HL-60 (cell line): ENCODE measurements around the gene CCDC174.

Source experiments
- DNase-seq, 2 experiments: peaks; one replicate each; pipeline ENCODE4 v3.0.0-alpha.2; 2010 to 2020; ENCODE audit warnings: low read depth in 1 of 2, low spot score in 1 of 2
- H3K27ac ChIP-seq: fragments of 250-450 bp; sonication (Bioruptor Pico); replicated peaks from 2 replicates; pipeline ENCODE4 v1.5.1; 2020; ENCODE audit warnings: mild to moderate bottlenecking, moderate library complexity
- H3K27me3 ChIP-seq: fragments of 250-450 bp; sonication (Bioruptor Pico); 2 replicates; pipeline ENCODE4 v1.5.1; 2021; ENCODE audit warnings: mild to moderate bottlenecking, moderate library complexity; ENCODE audit not compliant: insufficient read depth, poor library complexity, severe bottlenecking
- H3K4me3 ChIP-seq: replicated peaks from 2 replicates; pipeline ENCODE4 v1.5.1; 2011; ENCODE audit warnings: mild to moderate bottlenecking, control low read depth, low read length; ENCODE audit not compliant: insufficient read depth
- GABPA ChIP-seq: IDR thresholded peaks from 2 replicates; pipeline ENCODE4 v1.6.1; 2012; ENCODE audit warnings: low read depth
- POLR2AphosphoS5 ChIP-seq: IDR thresholded peaks from 2 replicates; pipeline ENCODE4 v1.6.1; 2012; ENCODE audit warnings: low read depth
- SPI1 ChIP-seq: IDR thresholded peaks from 2 replicates; pipeline ENCODE4 v1.6.1; 2012; ENCODE audit warnings: low read depth, mild to moderate bottlenecking, borderline replicate concordance
- TF ChIP-seq, protein P1 (sequence below): IDR thresholded peaks from 2 replicates; pipeline ENCODE4 v1.6.1; 2012; ENCODE audit warnings: low read depth; ENCODE audit not compliant: insufficient replicate concordance
- TF ChIP-seq, protein P2 (sequence below): IDR thresholded peaks from one replicate; pipeline ENCODE4 v1.5.1; 2011; ENCODE audit warnings: low read length, control low read depth, inconsistent platforms; ENCODE audit not compliant: insufficient read depth

The CCDC174 gene

DNA sequence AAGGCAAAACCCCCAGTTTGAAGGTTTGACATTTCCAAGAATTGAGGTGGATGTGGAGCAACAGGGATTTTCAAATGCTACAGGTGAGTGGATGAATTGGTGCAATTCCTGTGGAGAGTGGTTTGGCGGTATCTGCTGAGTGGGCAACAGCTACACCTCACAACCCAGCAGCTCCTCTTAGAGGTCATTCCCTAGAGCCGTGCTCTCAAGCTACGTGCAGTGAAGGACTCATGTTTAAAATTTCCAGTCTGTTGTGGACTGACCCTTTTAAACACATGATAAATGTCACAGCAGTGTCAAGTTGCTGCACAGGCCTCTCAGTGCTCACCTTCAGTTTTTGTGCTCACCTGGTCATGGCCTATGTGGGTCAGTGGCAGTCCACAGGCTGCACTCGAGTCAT is 32.9 kb downstream of the CCDC174 start:
- TF ChIP-seq GABPA (no peak), SPI1 (no peak), POLR2AphosphoS5 (no peak)
- TF ChIP-seq, protein P1, sequence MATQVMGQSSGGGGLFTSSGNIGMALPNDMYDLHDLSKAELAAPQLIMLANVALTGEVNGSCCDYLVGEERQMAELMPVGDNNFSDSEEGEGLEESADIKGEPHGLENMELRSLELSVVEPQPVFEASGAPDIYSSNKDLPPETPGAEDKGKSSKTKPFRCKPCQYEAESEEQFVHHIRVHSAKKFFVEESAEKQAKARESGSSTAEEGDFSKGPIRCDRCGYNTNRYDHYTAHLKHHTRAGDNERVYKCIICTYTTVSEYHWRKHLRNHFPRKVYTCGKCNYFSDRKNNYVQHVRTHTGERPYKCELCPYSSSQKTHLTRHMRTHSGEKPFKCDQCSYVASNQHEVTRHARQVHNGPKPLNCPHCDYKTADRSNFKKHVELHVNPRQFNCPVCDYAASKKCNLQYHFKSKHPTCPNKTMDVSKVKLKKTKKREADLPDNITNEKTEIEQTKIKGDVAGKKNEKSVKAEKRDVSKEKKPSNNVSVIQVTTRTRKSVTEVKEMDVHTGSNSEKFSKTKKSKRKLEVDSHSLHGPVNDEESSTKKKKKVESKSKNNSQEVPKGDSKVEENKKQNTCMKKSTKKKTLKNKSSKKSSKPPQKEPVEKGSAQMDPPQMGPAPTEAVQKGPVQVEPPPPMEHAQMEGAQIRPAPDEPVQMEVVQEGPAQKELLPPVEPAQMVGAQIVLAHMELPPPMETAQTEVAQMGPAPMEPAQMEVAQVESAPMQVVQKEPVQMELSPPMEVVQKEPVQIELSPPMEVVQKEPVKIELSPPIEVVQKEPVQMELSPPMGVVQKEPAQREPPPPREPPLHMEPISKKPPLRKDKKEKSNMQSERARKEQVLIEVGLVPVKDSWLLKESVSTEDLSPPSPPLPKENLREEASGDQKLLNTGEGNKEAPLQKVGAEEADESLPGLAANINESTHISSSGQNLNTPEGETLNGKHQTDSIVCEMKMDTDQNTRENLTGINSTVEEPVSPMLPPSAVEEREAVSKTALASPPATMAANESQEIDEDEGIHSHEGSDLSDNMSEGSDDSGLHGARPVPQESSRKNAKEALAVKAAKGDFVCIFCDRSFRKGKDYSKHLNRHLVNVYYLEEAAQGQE: no peak
- TF ChIP-seq, protein P2, sequence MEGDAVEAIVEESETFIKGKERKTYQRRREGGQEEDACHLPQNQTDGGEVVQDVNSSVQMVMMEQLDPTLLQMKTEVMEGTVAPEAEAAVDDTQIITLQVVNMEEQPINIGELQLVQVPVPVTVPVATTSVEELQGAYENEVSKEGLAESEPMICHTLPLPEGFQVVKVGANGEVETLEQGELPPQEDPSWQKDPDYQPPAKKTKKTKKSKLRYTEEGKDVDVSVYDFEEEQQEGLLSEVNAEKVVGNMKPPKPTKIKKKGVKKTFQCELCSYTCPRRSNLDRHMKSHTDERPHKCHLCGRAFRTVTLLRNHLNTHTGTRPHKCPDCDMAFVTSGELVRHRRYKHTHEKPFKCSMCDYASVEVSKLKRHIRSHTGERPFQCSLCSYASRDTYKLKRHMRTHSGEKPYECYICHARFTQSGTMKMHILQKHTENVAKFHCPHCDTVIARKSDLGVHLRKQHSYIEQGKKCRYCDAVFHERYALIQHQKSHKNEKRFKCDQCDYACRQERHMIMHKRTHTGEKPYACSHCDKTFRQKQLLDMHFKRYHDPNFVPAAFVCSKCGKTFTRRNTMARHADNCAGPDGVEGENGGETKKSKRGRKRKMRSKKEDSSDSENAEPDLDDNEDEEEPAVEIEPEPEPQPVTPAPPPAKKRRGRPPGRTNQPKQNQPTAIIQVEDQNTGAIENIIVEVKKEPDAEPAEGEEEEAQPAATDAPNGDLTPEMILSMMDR: no peak
- Histone ChIP-seq H3K4me3 (no peak overlapping the region), H3K27me3 (no peaks in the 10 kb centered on the region), H3K27ac (no peak overlapping the region)
- no peak for DNase-seq

DNA sequence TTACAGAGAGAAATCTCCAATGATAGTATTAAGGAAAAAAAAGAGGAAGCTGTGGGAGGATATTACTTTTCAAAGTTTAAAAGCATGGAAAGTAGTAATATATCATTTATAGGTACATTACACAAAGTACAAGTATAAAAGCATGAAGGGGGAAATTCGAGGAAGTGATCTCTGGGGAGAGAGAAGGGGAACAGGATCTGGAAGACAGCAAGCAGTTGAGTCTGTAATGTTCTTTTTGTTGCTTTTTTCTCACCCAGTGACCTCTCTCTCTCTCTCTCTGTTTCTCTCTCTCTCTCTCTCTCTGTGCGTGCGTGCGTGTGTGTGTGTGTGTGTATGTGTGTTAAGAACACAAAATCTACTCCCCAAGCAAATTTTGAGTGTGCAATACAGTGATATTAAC is 33.6 kb downstream of the CCDC174 start:
- no peaks in the 10 kb centered on the region for H3K27me3 ChIP-seq
- H3K27ac ChIP-seq: no peak overlapping the region
- TF ChIP-seq POLR2AphosphoS5: no peak
- TF ChIP-seq, protein P1: no peak
- TF ChIP-seq SPI1: no peak; the same call in 1 of the 2 replicates
- no peak for TF ChIP-seq GABPA
- TF ChIP-seq, protein P2: no peak
- H3K4me3 ChIP-seq: no peak overlapping the region
- DNase-seq: no peak

DNA sequence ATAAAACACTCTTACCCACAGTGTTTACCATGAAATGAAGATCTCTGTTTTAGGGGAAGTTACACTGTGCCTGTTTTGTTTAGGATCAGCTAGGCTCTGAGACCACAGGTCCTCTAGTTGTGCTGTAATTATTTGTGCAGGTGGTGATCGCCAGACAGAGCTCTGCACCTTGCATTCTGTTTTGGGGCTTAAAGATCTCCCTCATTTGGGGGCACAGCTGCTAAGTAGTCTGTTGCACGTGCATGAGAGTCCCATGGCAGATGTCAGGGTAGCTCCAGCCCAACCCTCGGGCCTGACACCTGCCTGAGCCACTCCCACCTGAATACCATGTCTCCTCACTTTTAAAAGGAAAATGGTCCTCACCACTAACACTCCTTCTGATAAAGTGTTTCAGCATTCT is 35.8 kb downstream of the CCDC174 start:
- Histone ChIP-seq H3K4me3 (no peak overlapping the region), H3K27me3 (no peaks in the 10 kb centered on the region), H3K27ac (no peak overlapping the region)
- TF ChIP-seq, protein P1: no peak
- no peak for DNase-seq

DNA sequence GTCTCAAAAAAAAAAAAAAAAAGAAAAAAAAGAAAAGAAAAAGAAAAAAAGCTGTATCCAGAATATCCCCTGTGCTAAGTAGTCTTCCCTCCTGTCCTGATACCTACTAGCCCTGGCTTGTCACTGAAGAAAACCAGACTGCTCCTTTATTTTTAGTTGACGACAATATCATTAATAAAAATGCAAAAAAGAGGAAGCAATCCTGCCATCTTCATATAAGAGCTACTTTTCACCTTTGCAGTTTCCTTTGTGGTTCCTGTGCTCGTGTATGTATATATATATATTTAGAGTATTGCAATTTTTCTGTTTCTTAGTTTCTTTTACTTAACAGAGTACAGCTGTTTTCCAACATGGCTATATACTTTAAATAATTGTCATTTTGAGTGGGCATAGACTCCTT is 37.0 kb downstream of the CCDC174 start:
- Histone ChIP-seq H3K4me3 (no peak overlapping the region), H3K27ac (no peak overlapping the region; the same call in 1 of the 2 replicates), H3K27me3 (no peaks in the 10 kb centered on the region)
- TF ChIP-seq, protein P2: no peak
- TF ChIP-seq GABPA (no peak), SPI1 (no peak), POLR2AphosphoS5 (no peak)
- TF ChIP-seq, protein P1: no peak
- DNase-seq: no peak
